ENCODE results near the gene THOC3. TPM values are rescaled to one million over a fixed set of nuclear protein-coding genes. Genes with fewer than 3 reads are reported as not detected.
"Not testable (repeated sequence)": the region's sequence is repeated elsewhere in the genome, so short reads cannot be mapped to it uniquely, and the experiment has no call there.

Gene THOC3, protein sequence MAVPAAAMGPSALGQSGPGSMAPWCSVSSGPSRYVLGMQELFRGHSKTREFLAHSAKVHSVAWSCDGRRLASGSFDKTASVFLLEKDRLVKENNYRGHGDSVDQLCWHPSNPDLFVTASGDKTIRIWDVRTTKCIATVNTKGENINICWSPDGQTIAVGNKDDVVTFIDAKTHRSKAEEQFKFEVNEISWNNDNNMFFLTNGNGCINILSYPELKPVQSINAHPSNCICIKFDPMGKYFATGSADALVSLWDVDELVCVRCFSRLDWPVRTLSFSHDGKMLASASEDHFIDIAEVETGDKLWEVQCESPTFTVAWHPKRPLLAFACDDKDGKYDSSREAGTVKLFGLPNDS
- 10 to 100 TPM; 11.6 to 26.6 TPM for total RNA-seq
- 10 to 100 TPM in 1 of 2 donors, 1 to 10 TPM in 1; 6.5 to 13.0 TPM for polyA plus RNA-seq
- long read RNA-seq, donor 1, transcript THOC3-201 (6 exons, 1,589 nt), result major isoform, 51 of 59 reads
- long read RNA-seq, donor 1, partial matches to known transcripts, result 0 of 59 reads
- long read RNA-seq, donor 1, other reads (novel, unspliced or antisense), result 8 of 59 reads
- long read RNA-seq, donor 2, transcript THOC3-201 (6 exons, 1,589 nt), result major isoform, 23 of 27 reads
- long read RNA-seq, donor 2, partial matches to known transcripts, result 0 of 27 reads
- long read RNA-seq, donor 2, other reads (novel, unspliced or antisense), result 4 of 27 reads

- H3K27me3 ChIP-seq (ENCODE audit: control insufficient read depth in 1 of 2, insufficient read depth in 2 of 2, low read length in 1 of 2), result not testable (repeated sequence)
- H3K4me3 ChIP-seq (ENCODE audit: low read length in 2 of 2), result peak within 1 kb of the TSS in 1 of 2 donors; percentile 76
- peak; percentile 100 for ATAC-seq (ENCODE audit: low FRiP score)
These were observed at the start of gene THOC3 for GRCh38 chr5:175967471-175968372. TSS of gene THOC3 (minus strand) at chr5:175968315. CDS start at chr5:175968208, 107 bp downstream.

DNA sequence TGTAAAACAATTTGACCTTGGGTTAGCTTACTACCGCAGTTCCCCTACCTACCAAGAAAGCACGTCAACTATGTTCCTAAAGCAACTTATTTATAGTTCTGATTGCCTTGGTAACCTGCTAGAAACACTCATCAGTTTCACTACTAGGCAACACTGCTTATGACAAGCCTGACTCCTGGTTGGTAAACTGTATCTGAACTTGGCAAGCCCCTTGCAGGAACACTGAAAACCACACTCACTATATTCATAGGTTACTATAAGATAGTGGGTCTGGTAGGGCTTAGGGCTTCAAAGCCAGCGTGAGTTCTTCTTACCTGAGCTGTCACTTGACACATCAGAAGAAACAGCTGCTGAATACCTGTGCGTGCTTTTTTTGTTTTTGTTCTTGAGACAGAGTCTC, 49.2 kb upstream of the THOC3 start:
- no CpG with 5 or more reads among the region's 4 CpGs for WGBS, 2 donors
- H3K9me3 ChIP-seq (ENCODE audit: control insufficient read depth, low read length), result not testable (repeated sequence)

More at GRCh38 chr5:175967471-175968372, at the start of gene THOC3:
- H3K36me3 ChIP-seq (ENCODE audit: control insufficient read depth in 1 of 2, insufficient read depth in 2 of 2, low read length in 1 of 2); H3K27ac ChIP-seq (ENCODE audit: low read depth in 1 of 2, low read length in 2 of 2); H3K4me1 ChIP-seq (ENCODE audit: control insufficient read depth in 1 of 2, insufficient read depth in 2 of 2, low read length in 2 of 2); H3K9me3 ChIP-seq (ENCODE audit: control insufficient read depth, low read length); intact Hi-C loops (cut with DNase I): not testable (repeated sequence)
- 1 to 2% methylated on average over 46 to 54 of the region's 67 CpGs for WGBS, 2 donors
- peak; percentile 81 to 89 for DNase-seq

GRCh38 chr5:176014360-176014759, 46.2 kb upstream of the THOC3 start:
- H3K9me3 ChIP-seq (ENCODE audit: control insufficient read depth, low read length); DNase-seq; H3K27me3 ChIP-seq (ENCODE audit: control insufficient read depth in 1 of 2, insufficient read depth in 2 of 2, low read length in 1 of 2); H3K4me1 ChIP-seq (ENCODE audit: control insufficient read depth in 1 of 2, insufficient read depth in 2 of 2, low read length in 2 of 2); H3K36me3 ChIP-seq (ENCODE audit: control insufficient read depth in 1 of 2, insufficient read depth in 2 of 2, low read length in 1 of 2); ATAC-seq (ENCODE audit: low FRiP score); intact Hi-C loops (cut with DNase I); H3K4me3 ChIP-seq (ENCODE audit: low read length in 2 of 2); H3K27ac ChIP-seq (ENCODE audit: low read depth in 1 of 2, low read length in 2 of 2): not testable (repeated sequence)
- 79 to 84% methylated on average over 6 of the region's 6 CpGs for WGBS, 2 donors

More for the DNA sequence above, 49.2 kb upstream of the THOC3 start:
- H3K4me3 ChIP-seq (ENCODE audit: low read length in 2 of 2); DNase-seq; H3K36me3 ChIP-seq (ENCODE audit: control insufficient read depth in 1 of 2, insufficient read depth in 2 of 2, low read length in 1 of 2); H3K27me3 ChIP-seq (ENCODE audit: control insufficient read depth in 1 of 2, insufficient read depth in 2 of 2, low read length in 1 of 2); H3K27ac ChIP-seq (ENCODE audit: low read depth in 1 of 2, low read length in 2 of 2); ATAC-seq (ENCODE audit: low FRiP score); H3K4me1 ChIP-seq (ENCODE audit: control insufficient read depth in 1 of 2, insufficient read depth in 2 of 2, low read length in 2 of 2); intact Hi-C loops (cut with DNase I): not testable (repeated sequence)

GRCh38 chr5:176011088-176011487, 43.0 kb upstream of the THOC3 start:
- intact Hi-C loops (cut with DNase I); DNase-seq; H3K4me3 ChIP-seq (ENCODE audit: low read length in 2 of 2); H3K9me3 ChIP-seq (ENCODE audit: control insufficient read depth, low read length); H3K36me3 ChIP-seq (ENCODE audit: control insufficient read depth in 1 of 2, insufficient read depth in 2 of 2, low read length in 1 of 2); H3K27ac ChIP-seq (ENCODE audit: low read depth in 1 of 2, low read length in 2 of 2); ATAC-seq (ENCODE audit: low FRiP score); H3K4me1 ChIP-seq (ENCODE audit: control insufficient read depth in 1 of 2, insufficient read depth in 2 of 2, low read length in 2 of 2); H3K27me3 ChIP-seq (ENCODE audit: control insufficient read depth in 1 of 2, insufficient read depth in 2 of 2, low read length in 1 of 2): not testable (repeated sequence)
- 39 to 55% methylated on average over 1 to 4 of the region's 4 CpGs for WGBS, 2 donors

- intact Hi-C loops (cut with DNase I); H3K36me3 ChIP-seq (ENCODE audit: control insufficient read depth in 1 of 2, insufficient read depth in 2 of 2, low read length in 1 of 2); H3K4me3 ChIP-seq (ENCODE audit: low read length in 2 of 2); H3K9me3 ChIP-seq (ENCODE audit: control insufficient read depth, low read length); H3K4me1 ChIP-seq (ENCODE audit: control insufficient read depth in 1 of 2, insufficient read depth in 2 of 2, low read length in 2 of 2); H3K27ac ChIP-seq (ENCODE audit: low read depth in 1 of 2, low read length in 2 of 2); H3K27me3 ChIP-seq (ENCODE audit: control insufficient read depth in 1 of 2, insufficient read depth in 2 of 2, low read length in 1 of 2); DNase-seq: not testable (repeated sequence)
- ATAC-seq (ENCODE audit: low FRiP score), result peak; percentile 49
- whole genome bisulfite sequencing, 2 donors, result 73 to 77% methylated on average over 7 of the region's 8 CpGs
These were observed 42.1 kb upstream of the THOC3 start for GRCh38 chr5:176010202-176010601.

DNA sequence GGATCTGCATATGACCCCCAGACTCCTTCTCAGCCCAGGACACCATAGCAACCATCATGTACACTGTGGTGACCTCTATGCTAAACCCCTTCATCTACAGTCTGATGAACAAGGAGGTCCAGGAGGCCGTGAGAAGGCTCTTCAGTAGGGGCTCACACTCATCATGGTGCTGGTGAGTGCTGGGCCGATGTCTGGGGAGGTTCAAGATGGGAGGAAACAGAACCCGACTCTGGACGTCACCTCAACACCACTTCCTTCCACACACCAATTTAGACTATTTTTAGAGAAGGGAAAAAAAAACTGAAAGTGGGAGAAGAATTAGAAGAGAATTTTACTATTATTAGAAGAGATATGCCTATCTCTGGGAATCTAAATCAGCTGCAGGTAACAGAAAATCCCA, 39.1 kb upstream of the THOC3 start:
- intact Hi-C loops (cut with DNase I); H3K9me3 ChIP-seq (ENCODE audit: control insufficient read depth, low read length); H3K36me3 ChIP-seq (ENCODE audit: control insufficient read depth in 1 of 2, insufficient read depth in 2 of 2, low read length in 1 of 2); H3K27me3 ChIP-seq (ENCODE audit: control insufficient read depth in 1 of 2, insufficient read depth in 2 of 2, low read length in 1 of 2); H3K27ac ChIP-seq (ENCODE audit: low read depth in 1 of 2, low read length in 2 of 2); H3K4me1 ChIP-seq (ENCODE audit: control insufficient read depth in 1 of 2, insufficient read depth in 2 of 2, low read length in 2 of 2); H3K4me3 ChIP-seq (ENCODE audit: low read length in 2 of 2); ATAC-seq (ENCODE audit: low FRiP score); DNase-seq: not testable (repeated sequence)
- 50 to 65% methylated on average over 2 of the region's 4 CpGs for WGBS, 2 donors

DNA sequence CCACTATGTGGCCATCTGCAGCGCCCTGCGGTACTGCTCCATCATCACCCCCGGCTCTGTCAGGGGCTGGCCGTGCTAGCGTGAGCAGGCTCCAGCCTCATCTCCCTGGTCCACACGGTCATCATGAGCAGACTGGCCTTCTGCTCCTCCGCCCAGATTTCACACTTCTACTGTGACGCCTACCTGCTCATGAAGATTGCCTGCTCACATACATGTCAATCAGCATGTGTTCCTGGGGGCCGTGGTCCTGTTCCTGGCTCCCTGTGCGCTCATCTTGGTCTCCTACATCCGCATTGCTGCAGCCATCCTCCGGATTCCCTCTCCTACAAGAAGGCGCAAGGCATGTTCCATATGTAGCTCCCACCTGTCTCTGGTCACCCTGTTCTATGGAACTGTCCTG, 38.7 kb upstream of the THOC3 start:
- ATAC-seq (ENCODE audit: low FRiP score); H3K27ac ChIP-seq (ENCODE audit: low read depth in 1 of 2, low read length in 2 of 2); H3K4me1 ChIP-seq (ENCODE audit: control insufficient read depth in 1 of 2, insufficient read depth in 2 of 2, low read length in 2 of 2); H3K36me3 ChIP-seq (ENCODE audit: control insufficient read depth in 1 of 2, insufficient read depth in 2 of 2, low read length in 1 of 2); H3K4me3 ChIP-seq (ENCODE audit: low read length in 2 of 2); H3K9me3 ChIP-seq (ENCODE audit: control insufficient read depth, low read length); H3K27me3 ChIP-seq (ENCODE audit: control insufficient read depth in 1 of 2, insufficient read depth in 2 of 2, low read length in 1 of 2); intact Hi-C loops (cut with DNase I): not testable (repeated sequence)
- peak in 1 of 2 donors; percentile 40 for DNase-seq
- 90 to 93% methylated on average over 8 to 13 of the region's 13 CpGs for WGBS, 2 donors

GRCh38 chr5:175997979-175998378, 29.9 kb upstream of the THOC3 start:
- H3K36me3 ChIP-seq (ENCODE audit: control insufficient read depth in 1 of 2, insufficient read depth in 2 of 2, low read length in 1 of 2); DNase-seq; intact Hi-C loops (cut with DNase I); H3K4me3 ChIP-seq (ENCODE audit: low read length in 2 of 2); H3K9me3 ChIP-seq (ENCODE audit: control insufficient read depth, low read length); H3K4me1 ChIP-seq (ENCODE audit: control insufficient read depth in 1 of 2, insufficient read depth in 2 of 2, low read length in 2 of 2); H3K27ac ChIP-seq (ENCODE audit: low read depth in 1 of 2, low read length in 2 of 2); H3K27me3 ChIP-seq (ENCODE audit: control insufficient read depth in 1 of 2, insufficient read depth in 2 of 2, low read length in 1 of 2); ATAC-seq (ENCODE audit: low FRiP score): not testable (repeated sequence)
- WGBS, 2 donors, result 23 to 38% methylated on average over 3 of the region's 6 CpGs
